ENCODE measurements around the gene SLF2. TPM values are rescaled to one million over a fixed set of nuclear protein-coding genes. Genes with fewer than 3 reads are reported as not detected.

The SLF2 gene
- total and polyA plus RNA-seq, 2 donors from 2014 or later: 6.7 to 29.6 TPM

DNA sequence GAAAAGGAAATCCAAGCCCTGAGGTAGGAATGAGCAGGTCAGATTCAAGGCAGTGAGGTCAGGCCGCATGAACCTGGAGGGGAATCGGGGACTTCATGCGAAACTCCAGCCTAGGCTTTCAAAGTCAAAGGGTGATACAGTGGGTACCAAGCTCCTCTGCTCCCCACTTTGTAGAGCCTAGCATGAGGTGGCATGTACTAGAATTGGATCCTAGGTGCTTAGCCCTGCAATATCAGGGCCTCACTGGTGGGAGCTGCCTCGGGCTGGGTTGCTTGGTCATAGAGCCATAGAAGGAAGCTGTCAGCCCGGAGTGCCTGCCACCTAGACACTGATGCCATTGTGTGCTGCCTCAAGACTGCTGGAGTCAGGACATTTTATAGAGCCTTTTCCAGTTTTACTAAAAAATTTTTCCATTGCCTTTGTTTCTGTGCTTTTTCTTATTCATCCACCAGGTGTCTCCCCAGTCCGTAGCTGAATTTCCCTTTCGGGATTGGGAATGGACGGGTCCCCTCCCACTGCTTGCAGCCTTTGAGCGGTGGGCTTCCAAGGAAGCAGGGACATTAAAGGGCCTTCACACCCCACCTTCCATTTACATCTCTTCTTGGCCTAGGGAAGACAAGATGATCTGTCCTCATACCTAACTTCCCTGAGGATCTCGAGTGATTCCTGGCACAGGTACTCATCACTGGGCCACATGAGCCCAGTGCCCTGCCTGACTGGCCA is 81.4 kb downstream of the SLF2 start:
- TF ChIP-seq, protein P1, sequence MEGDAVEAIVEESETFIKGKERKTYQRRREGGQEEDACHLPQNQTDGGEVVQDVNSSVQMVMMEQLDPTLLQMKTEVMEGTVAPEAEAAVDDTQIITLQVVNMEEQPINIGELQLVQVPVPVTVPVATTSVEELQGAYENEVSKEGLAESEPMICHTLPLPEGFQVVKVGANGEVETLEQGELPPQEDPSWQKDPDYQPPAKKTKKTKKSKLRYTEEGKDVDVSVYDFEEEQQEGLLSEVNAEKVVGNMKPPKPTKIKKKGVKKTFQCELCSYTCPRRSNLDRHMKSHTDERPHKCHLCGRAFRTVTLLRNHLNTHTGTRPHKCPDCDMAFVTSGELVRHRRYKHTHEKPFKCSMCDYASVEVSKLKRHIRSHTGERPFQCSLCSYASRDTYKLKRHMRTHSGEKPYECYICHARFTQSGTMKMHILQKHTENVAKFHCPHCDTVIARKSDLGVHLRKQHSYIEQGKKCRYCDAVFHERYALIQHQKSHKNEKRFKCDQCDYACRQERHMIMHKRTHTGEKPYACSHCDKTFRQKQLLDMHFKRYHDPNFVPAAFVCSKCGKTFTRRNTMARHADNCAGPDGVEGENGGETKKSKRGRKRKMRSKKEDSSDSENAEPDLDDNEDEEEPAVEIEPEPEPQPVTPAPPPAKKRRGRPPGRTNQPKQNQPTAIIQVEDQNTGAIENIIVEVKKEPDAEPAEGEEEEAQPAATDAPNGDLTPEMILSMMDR (IDR thresholded peaks at IDR 0.05; ENCODE audit: borderline replicate concordance, extremely low read depth, insufficient read depth): peak; percentile 76
- Histone ChIP-seq H3K27ac (ENCODE audit: low read depth in 2 of 2, low read length in 2 of 2) (no peak overlapping the region), H3K4me1 (ENCODE audit: control insufficient read depth in 2 of 3, insufficient read depth in 2 of 3, low read depth in 1 of 3, low read length in 3 of 3) (peaks cover 0 to 12% (median 4%) of the 10 kb centered on the region in 3 donors), H3K9ac (ENCODE audit: low read length in 3 of 3) (no peak overlapping the region), H3K4me3 (ENCODE audit: low read length in 3 of 3) (no peak overlapping the region), H3K27me3 (ENCODE audit: control insufficient read depth, insufficient read depth, low read length) (no peaks in the 10 kb centered on the region), H3K9me3 (ENCODE audit: control insufficient read depth in 2 of 3, insufficient read depth in 1 of 3, low read length in 3 of 3) (no peaks in the 10 kb centered on the region), H3K36me3 (ENCODE audit: control insufficient read depth in 2 of 3, insufficient read depth in 3 of 3, low read length in 3 of 3) (peaks cover 5 to 12% (median 11%) of the 10 kb centered on the region in 3 donors)
- intact Hi-C loops (cut with DNase I): no loop called here
- FAIRE-seq (no peak), DNase-seq (peak in 3 of 5 donors; percentile 36 to 81 (median 67))

DNA sequence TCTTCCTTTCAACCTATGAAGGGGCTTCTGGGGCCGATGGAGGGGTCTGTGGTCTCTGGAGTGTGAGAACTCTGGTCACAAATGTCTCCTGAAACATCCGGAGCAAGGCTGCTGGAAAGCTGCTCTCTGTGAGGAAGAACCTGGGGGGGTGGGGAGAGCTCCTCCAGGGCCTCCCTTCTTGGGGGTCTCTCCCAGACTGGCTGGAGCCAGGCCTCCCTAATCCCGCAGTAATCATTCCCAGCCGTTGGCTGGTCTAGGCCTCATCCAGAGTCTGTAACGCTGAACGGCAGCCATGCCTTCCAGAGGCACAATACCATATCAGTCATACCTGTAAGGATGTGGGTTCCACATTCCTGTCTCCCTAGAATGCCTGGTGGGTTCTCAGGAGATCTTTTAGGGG is 82.4 kb downstream of the SLF2 start:
- DNase-seq: peak in 1 of 5 donors; percentile 50
- intact Hi-C loops (cut with DNase I): no loop called here
- TF ChIP-seq, protein P1 (IDR thresholded peaks at IDR 0.05; ENCODE audit: borderline replicate concordance, extremely low read depth, insufficient read depth): no peak

DNA sequence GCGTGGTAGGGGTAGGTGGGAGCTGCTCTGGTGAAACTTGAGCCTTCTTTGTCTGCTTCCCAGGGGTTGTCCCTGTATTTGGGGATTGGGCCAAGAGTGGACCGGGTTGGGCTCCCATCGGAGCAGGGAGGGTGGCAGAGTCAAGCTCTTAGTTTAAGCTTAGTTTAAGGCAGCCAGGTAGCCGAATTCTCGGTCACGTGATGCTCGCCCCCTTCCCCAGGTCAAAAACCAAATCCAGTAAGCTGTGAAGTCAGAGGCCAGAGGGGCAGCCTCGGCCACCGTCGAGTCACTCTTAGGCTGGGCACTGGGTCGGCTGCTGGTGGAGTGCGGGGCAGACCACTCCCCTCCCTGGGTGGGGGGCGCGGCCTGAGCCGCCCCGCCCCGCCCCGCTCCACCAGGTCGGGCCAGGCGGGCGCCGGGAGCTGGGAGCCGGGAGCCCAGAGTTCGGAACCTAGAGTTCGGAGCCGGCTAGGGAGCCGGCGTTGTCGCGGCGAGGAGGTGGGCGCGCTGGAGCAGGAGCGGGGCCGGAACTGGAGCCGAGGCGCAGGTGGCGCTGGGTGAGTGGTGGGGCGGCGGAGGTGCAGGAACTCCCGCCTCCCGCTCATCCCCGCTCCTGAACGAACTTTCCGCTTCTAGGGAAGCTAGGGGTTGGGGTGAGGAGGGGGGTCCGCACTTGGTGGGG is 84.1 kb downstream of the SLF2 start:
- Histone ChIP-seq H3K9ac (ENCODE audit: low read length in 3 of 3) (peak overlapping the region; percentile 11 to 82 (median 57)), H3K9me3 (ENCODE audit: control insufficient read depth in 2 of 3, insufficient read depth in 1 of 3, low read length in 3 of 3) (no peaks in the 10 kb centered on the region), H3K4me1 (ENCODE audit: control insufficient read depth in 2 of 3, insufficient read depth in 2 of 3, low read depth in 1 of 3, low read length in 3 of 3) (peaks cover 7 to 26% (median 8%) of the 10 kb centered on the region in 3 donors), H3K36me3 (ENCODE audit: control insufficient read depth in 2 of 3, insufficient read depth in 3 of 3, low read length in 3 of 3) (peaks cover 0 to 3% (median 0%) of the 10 kb centered on the region in 3 donors), H3K4me3 (ENCODE audit: low read length in 3 of 3) (peak overlapping the region; percentile 56 to 85 (median 74)), H3K27me3 (ENCODE audit: control insufficient read depth, insufficient read depth, low read length) (no peaks in the 10 kb centered on the region), H3K27ac (ENCODE audit: low read depth in 2 of 2, low read length in 2 of 2) (peak overlapping the region; percentile 90 to 99)
- TF ChIP-seq, protein P1 (IDR thresholded peaks at IDR 0.05; ENCODE audit: borderline replicate concordance, extremely low read depth, insufficient read depth): no peak
- no peak for FAIRE-seq
- intact Hi-C loops (cut with DNase I): no loop called here
- peak; percentile 57 to 85 (median 68) for DNase-seq

More for the DNA sequence above, 82.4 kb downstream of the SLF2 start:
- no peak for FAIRE-seq
- Histone ChIP-seq H3K4me3 (ENCODE audit: low read length in 3 of 3) (no peak overlapping the region), H3K36me3 (ENCODE audit: control insufficient read depth in 2 of 3, insufficient read depth in 3 of 3, low read length in 3 of 3) (peaks cover 5 to 12% (median 11%) of the 10 kb centered on the region in 3 donors), H3K4me1 (ENCODE audit: control insufficient read depth in 2 of 3, insufficient read depth in 2 of 3, low read depth in 1 of 3, low read length in 3 of 3) (peaks cover 0 to 14% (median 4%) of the 10 kb centered on the region in 3 donors), H3K9me3 (ENCODE audit: control insufficient read depth in 2 of 3, insufficient read depth in 1 of 3, low read length in 3 of 3) (no peaks in the 10 kb centered on the region), H3K27me3 (ENCODE audit: control insufficient read depth, insufficient read depth, low read length) (no peaks in the 10 kb centered on the region), H3K27ac (ENCODE audit: low read depth in 2 of 2, low read length in 2 of 2) (no peak overlapping the region), H3K9ac (ENCODE audit: low read length in 3 of 3) (no peak overlapping the region)

All from kidney (tissue), 14 donors.